NCI-H2081 treated with DMSO at 0.1 percent for 48 hours (cell line): ENCODE data around the gene CFAP97.
"Not testable (repeated sequence)": the region's sequence is repeated elsewhere in the genome, so short reads cannot be mapped to it uniquely, and the experiment has no call there.

Source experiments
- DNase-seq: peaks from one replicate; lab custom pipeline; 2025; lab: John Stamatoyannopoulos, UW

CFAP97 gene

GRCh38 chr4:185201977-185202962, 1.5 kb downstream of the CFAP97 start:
- DNase-seq = no peak

GRCh38 chr4:185198189-185198588, 5.6 kb downstream of the CFAP97 start:
- not testable (repeated sequence) for DNase-seq

- DNase-seq = no peak
Measured at GRCh38 chr4:185196437-185196836, 7.4 kb downstream of the CFAP97 start.

GRCh38 chr4:185194924-185195888, 8.6 kb downstream of the CFAP97 start:
- no peak for DNase-seq

DNA sequence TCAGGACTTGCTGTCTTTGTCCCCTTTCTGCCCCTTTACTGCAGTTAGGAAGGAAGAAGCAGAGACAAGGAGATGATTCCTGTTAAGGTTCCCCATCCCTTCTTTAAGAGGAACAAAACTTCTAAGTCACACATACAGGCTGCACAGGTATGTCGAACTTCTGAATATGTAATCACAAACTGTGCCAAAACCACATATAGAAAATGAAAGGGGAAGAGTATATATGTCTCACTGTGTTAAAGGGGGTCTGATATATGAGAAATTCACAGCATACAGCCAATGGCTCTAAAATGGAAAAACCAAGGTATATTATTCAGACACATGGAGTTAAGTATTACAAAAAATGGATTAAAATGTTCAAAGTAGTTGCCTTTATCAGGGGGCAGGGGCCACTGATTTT, 11.7 kb downstream of the CFAP97 start:
- DNase-seq = no peak

DNA sequence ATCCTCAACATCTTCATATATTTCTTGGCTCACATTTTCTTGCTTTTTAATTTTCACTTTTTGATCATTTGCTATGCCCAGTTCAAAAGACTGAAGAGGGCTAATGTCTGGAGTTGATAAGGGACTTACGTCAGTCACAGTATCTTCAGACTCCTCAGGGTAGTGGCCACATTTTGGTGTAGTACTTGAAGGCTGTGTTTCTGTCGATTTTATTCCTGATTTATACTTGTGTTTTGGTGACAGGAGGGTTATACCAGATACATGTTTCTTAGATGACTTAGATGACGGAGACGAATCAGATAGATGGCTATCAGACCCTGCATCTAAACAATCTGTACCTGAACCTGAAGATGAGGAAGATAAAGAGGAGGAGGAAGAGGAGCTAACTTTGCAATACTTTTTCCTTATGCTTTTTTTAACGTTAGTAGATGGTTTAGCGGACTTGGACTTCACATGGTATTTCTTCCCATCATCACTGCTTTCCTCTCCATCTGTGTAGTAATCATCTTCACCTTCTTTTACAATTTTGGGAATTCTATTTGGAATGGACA, 13.4 kb downstream of the CFAP97 start:
- DNase-seq = no peak

DNA sequence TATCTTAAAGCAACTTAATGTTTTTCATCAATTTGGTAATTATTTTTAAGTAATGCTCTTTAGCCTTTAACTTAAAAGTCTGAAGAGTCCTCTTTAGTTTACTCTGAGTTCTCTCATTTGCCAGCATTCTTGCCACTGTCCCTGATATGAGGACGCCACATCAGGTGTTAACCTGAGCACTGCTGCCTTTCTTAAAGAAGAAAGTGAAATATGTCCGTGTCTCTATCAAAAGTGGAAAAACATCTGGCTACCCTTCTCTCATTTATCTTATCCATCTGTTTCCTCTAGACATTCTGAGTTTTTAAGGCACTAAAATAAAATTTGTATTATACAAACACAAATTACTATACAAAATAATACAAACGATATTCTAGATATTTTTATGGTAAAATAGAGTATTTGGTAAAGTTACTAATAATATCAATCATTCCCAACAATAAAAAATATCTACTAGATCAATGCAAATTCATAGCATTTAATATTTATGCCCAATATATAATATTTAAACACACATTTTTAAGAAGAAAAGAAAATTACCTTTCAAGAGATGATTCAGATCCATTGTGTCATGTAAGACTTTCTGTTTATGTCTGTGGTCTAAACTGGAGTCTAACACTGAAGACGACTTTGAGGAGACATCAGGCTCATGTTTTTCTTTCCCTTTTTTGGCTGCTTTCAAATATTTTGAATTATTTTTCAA, 14.0 kb downstream of the CFAP97 start:
- no peak for DNase-seq

- no peak for DNase-seq
Measured at GRCh38 chr4:185186769-185187168, 17.0 kb downstream of the CFAP97 start.

DNA sequence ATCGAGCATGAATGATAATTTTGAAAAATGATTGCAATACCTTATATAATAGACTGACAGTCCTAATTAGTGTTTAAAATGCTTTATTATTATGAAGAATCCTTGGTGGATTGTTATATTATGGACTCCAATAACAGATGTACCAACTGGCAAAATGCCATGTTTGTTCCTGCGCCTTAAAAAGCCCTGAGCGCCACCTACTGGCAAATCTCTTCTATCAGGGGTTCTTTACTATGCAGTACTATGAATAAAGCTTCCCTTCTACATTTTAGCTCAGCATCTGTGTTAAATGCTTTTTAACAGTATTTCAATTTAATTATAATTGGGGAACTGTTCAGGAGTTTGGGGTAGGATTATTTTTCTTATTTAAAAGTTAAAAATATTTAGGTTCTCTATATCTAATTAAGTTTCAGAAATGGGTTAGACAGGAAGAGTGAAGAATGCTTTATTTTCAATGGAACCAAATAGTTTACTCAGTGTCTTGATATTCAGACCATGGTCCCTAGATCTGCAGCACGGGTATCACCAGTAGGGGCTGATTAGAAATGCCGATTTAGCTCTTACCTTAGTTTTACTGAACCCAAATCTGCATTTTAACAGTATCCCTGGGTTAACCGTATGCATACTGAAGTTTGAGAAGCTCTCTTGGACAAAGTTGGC, 20.0 kb downstream of the CFAP97 start:
- peak; percentile 43 for DNase-seq

GRCh38 chr4:185182239-185182638, 21.6 kb downstream of the CFAP97 start:
- no peak for DNase-seq

GRCh38 chr4:185179488-185179887, 24.3 kb downstream of the CFAP97 start:
- DNase-seq = no peak

- no peak for DNase-seq
Measured at GRCh38 chr4:185171373-185172071, 32.3 kb downstream of the CFAP97 start.

- no peak for DNase-seq
Measured at GRCh38 chr4:185167234-185167633, 36.6 kb downstream of the CFAP97 start.

- no peak for DNase-seq
Measured at GRCh38 chr4:185165605-185166063, 38.2 kb downstream of the CFAP97 start.

DNA sequence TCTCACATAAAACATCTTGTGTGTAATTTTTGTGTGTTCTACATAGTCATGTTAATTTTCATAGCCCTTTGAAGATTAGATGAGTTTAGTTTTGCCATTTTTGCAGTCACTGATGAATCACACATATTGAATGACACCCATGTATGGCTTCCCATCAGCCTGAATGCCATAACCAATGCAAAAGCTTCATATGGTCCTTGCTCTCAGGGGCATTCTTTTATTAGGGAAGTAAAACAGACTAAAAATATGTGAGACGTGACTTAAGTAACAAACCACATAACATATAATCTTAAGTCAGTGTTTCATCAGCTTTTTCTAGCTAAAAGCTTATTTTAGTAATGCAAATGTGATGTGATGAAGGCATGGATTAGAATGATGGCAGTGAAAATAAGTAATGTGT, 52.5 kb downstream of the CFAP97 start:
- no peak for DNase-seq

- DNase-seq = no peak
Measured at GRCh38 chr4:185149392-185149791, 54.4 kb downstream of the CFAP97 start.

- no peak for DNase-seq
Measured at GRCh38 chr4:185145572-185145971, 58.2 kb downstream of the CFAP97 start.

DNA sequence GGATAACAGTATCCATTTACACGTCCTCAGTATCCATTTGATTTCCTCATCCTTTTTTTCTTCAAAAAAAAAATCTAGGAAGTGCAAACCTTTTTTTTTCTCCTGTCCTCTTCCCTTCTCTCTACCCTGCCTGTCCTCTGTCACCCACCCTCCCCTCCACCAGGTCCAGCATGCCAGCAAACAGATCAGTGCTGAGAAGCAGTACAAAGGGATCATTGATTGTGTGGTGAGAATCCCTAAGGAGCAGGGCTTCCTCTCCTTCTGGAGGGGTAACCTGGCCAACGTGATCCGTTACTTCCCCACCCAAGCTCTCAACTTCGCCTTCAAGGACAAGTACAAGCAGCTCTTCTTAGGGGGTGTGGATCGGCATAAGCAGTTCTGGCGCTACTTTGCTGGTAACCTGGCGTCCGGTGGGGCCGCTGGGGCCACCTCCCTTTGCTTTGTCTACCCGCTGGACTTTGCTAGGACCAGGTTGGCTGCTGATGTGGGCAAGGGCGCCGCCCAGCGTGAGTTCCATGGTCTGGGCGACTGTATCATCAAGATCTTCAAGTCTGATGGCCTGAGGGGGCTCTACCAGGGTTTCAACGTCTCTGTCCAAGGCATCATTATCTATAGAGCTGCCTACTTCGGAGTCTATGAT, 59.1 kb downstream of the CFAP97 start:
- DNase-seq = no peak

DNA sequence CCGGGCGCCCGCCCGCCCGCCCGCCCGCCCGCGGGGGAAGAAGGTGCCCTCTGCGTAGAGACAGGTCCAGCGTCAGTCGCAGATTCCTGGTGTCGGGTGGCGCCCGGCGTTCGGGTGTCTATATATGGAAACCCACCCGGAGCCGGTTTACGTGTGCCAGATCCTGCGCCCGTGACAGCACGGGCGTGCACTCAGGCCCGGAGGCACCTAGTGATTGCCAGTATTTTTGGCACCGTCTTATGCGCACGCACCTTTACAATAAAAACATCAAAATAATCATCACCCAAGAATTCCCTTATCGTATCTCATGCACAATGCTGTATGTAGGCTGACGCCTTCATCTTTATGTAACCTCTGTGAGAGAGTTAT, 60.2 kb downstream of the CFAP97 start:
- no peak for DNase-seq
